Peyer's patch (tissue), 4 donors: ENCODE results near the gene PTPRR. TPM values are rescaled to one million over a fixed set of nuclear protein-coding genes. Genes with fewer than 3 reads are reported as not detected.

Source experiments
- DNase-seq, 3 donors: peaks; one replicate each; pipeline ENCODE4 v3.0.0-alpha.2; 2017 to 2019
- H3K27ac ChIP-seq, 4 donors: fragments of 200-600 bp; sonication (generic); one replicate each; pipeline ENCODE4 v1.5.1; 2016 to 2019
- H3K27me3 ChIP-seq, 2 donors: fragments of 200-600 bp; sonication (generic); one replicate each; pipeline ENCODE4 v1.5.1; 2019
- H3K36me3 ChIP-seq, 3 donors: fragments of 200-600 bp; sonication (generic); one replicate each; pipeline ENCODE4 v1.5.1; 2016 to 2019
- H3K4me1 ChIP-seq, 4 donors: fragments of 200-600 bp; sonication (generic); one replicate each; pipeline ENCODE4 v1.5.1; 2016 to 2019
- H3K4me3 ChIP-seq, 4 donors: fragments of 200-600 bp; sonication (generic); 1 replicate in 3 of 4; 2 replicates in 1 of 4; pipeline ENCODE4 v1.5.1; 2016 to 2019; ENCODE audit warnings: mild to moderate bottlenecking in 1 of 4
- H3K9me3 ChIP-seq, 4 donors: fragments of 200-600 bp; sonication (generic); one replicate each; pipeline ENCODE4 v1.5.1; 2016 to 2019; ENCODE audit warnings: mild to moderate bottlenecking in 1 of 4
- POLR2A ChIP-seq, 2 donors: fragments of 450-650 bp; IDR thresholded peaks; one replicate each; pipeline ENCODE4 v1.5.1; 2017; ENCODE audit warnings: antibody characterized with exemption in 2 of 2, mild to moderate bottlenecking in 2 of 2, moderate library complexity in 2 of 2
- total RNA-seq, 4 donors: library from RNA; depleted of rRNA; stranded (reverse); fragments of >200 nt; gene quantifications; one replicate each; pipeline ENCODE4 v1.1.0, GENCODE V29; 2016
- TF ChIP-seq, protein P1 (sequence below), 6 experiments: fragments of 450-650 bp in 4 of 6; fragments of 200-600 bp in 2 of 6; sonication (generic) in 1 of 6; IDR thresholded peaks; one replicate each; pipeline ENCODE4 v1.5.1; 2017 to 2019; ENCODE audit warnings: antibody characterized with exemption in 6 of 6, mild to moderate bottlenecking in 3 of 6, moderate library complexity in 1 of 6

Gene PTPRR
- total RNA-seq, 4 donors from 2014 or later: 17.5 to 30.3 (median 20.2) TPM; not detected in 1

DNA sequence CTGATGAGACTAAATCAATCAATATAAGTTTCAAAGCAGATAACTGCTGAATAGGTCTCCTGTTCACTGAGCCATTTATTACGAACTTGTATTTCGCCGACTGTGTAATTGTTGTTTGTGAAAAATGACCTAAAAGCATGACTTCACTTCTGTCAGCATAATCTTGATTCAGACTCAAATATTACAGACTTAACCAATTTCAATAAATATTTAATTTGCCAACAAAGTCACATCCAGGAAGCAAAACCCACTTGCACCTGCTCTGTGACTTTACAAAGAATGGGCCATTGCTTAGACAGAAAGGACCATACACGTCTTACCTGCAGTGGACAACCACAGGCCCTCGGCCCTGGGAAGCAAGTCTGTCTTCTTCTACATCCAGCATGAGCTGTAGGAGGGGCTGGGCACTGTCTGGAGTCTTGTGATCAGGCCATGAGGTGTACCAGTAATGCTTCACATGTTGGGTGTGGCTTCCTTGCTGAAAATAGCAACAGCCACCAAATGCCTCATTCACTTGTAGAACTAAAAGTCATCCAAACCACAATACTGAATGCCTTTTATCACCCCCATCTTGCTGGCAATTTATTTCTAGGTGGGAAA is 259.8 kb downstream of the PTPRR start:
- no peaks in the 10 kb centered on the region for H3K36me3 ChIP-seq
- H3K9me3 ChIP-seq: no peaks in the 10 kb centered on the region
- no peak for DNase-seq
- TF ChIP-seq, protein P1, sequence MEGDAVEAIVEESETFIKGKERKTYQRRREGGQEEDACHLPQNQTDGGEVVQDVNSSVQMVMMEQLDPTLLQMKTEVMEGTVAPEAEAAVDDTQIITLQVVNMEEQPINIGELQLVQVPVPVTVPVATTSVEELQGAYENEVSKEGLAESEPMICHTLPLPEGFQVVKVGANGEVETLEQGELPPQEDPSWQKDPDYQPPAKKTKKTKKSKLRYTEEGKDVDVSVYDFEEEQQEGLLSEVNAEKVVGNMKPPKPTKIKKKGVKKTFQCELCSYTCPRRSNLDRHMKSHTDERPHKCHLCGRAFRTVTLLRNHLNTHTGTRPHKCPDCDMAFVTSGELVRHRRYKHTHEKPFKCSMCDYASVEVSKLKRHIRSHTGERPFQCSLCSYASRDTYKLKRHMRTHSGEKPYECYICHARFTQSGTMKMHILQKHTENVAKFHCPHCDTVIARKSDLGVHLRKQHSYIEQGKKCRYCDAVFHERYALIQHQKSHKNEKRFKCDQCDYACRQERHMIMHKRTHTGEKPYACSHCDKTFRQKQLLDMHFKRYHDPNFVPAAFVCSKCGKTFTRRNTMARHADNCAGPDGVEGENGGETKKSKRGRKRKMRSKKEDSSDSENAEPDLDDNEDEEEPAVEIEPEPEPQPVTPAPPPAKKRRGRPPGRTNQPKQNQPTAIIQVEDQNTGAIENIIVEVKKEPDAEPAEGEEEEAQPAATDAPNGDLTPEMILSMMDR (IDR thresholded peaks at IDR 0.05): no peak
- no peak for TF ChIP-seq POLR2A (IDR thresholded peaks at IDR 0.05)
- no peak overlapping the region for H3K27ac ChIP-seq
- H3K4me1 ChIP-seq: no peaks in the 10 kb centered on the region
- H3K27me3 ChIP-seq: no peaks in the 10 kb centered on the region
- H3K4me3 ChIP-seq: no peak overlapping the region

GRCh38 chr12:70660002-70660604 is 260.4 kb downstream of the PTPRR start:
- no peak for DNase-seq
- no peaks in the 10 kb centered on the region for H3K36me3 ChIP-seq
- H3K9me3 ChIP-seq: no peaks in the 10 kb centered on the region
- H3K4me1 ChIP-seq: no peaks in the 10 kb centered on the region
- TF ChIP-seq POLR2A (IDR thresholded peaks at IDR 0.05): no peak
- TF ChIP-seq, protein P1 (IDR thresholded peaks at IDR 0.05): no peak
- H3K27ac ChIP-seq: no peak overlapping the region
- H3K27me3 ChIP-seq: no peaks in the 10 kb centered on the region
- H3K4me3 ChIP-seq: no peak overlapping the region

- Histone ChIP-seq H3K9me3 (no peaks in the 10 kb centered on the region), H3K4me1 (no peaks in the 10 kb centered on the region), H3K27ac (no peak overlapping the region), H3K27me3 (no peaks in the 10 kb centered on the region), H3K4me3 (no peak overlapping the region), H3K36me3 (no peaks in the 10 kb centered on the region)
- DNase-seq: no peak
- no peak for TF ChIP-seq POLR2A (IDR thresholded peaks at IDR 0.05)
Observed at GRCh38 chr12:70659077-70659606, 261.4 kb downstream of the PTPRR start.

GRCh38 chr12:70657616-70658286 is 262.8 kb downstream of the PTPRR start:
- DNase-seq: no peak
- Histone ChIP-seq H3K27ac (no peak overlapping the region), H3K27me3 (no peaks in the 10 kb centered on the region), H3K4me3 (no peak overlapping the region), H3K9me3 (no peaks in the 10 kb centered on the region), H3K36me3 (no peaks in the 10 kb centered on the region), H3K4me1 (no peaks in the 10 kb centered on the region)
- TF ChIP-seq, protein P1 (IDR thresholded peaks at IDR 0.05): no peak
- no peak for TF ChIP-seq POLR2A (IDR thresholded peaks at IDR 0.05)

- no peak overlapping the region for H3K27ac ChIP-seq
- TF ChIP-seq, protein P1 (IDR thresholded peaks at IDR 0.05): no peak
- TF ChIP-seq POLR2A (IDR thresholded peaks at IDR 0.05): no peak
- no peaks in the 10 kb centered on the region for H3K4me1 ChIP-seq
- no peaks in the 10 kb centered on the region for H3K9me3 ChIP-seq
- H3K36me3 ChIP-seq: no peaks in the 10 kb centered on the region
- no peak overlapping the region for H3K4me3 ChIP-seq
- no peaks in the 10 kb centered on the region for H3K27me3 ChIP-seq
- no peak for DNase-seq
Observed at GRCh38 chr12:70652451-70652850, 268.1 kb downstream of the PTPRR start.

DNA sequence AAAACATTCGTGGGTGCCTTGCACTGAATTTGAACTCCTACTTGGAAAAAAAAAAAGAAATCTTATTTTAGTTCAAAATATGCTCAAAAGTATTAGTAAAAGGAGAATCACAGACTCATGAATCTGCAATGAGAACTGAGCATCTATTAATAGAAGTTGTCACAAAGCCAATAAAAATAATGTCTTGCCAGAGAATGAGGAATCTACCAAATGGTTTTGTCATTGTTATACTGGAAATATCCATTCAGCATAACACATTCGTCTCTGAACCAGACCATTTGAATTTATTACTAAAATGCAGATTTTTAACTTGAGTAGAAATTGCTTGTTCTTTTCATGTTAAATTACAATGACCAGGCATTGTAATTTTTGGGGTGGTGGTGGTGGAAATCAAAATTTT is 271.7 kb downstream of the PTPRR start:
- Histone ChIP-seq H3K4me1 (peaks cover 0 to 10% (median 0%) of the 10 kb centered on the region in 4 donors), H3K36me3 (no peaks in the 10 kb centered on the region), H3K27ac (no peak overlapping the region), H3K9me3 (no peaks in the 10 kb centered on the region), H3K4me3 (no peak overlapping the region), H3K27me3 (no peaks in the 10 kb centered on the region)
- no peak for TF ChIP-seq POLR2A (IDR thresholded peaks at IDR 0.05)
- TF ChIP-seq, protein P1 (IDR thresholded peaks at IDR 0.05): no peak
- no peak for DNase-seq
